Endodermal cell (in vitro differentiated cells): ENCODE measurements around the gene SNRPA. TPM values are rescaled to one million over a fixed set of nuclear protein-coding genes. Genes with fewer than 3 reads are reported as not detected.
A peak's percentile ranks its signal among the peaks of the same experiment; 100 is the strongest.
"Not testable (repeated sequence)": the region's sequence is repeated elsewhere in the genome, so short reads cannot be mapped to it uniquely, and the experiment has no call there.

Experiments
- DNase-seq: peaks from one replicate; pipeline ENCODE4 v3.0.0-alpha.2; 2017
- H3K27ac ChIP-seq: 2 replicates; pipeline ENCODE4 v1.5.1; 2013; ENCODE audit warnings: mild to moderate bottlenecking, low read depth, low read length, moderate library complexity
- H3K27me3 ChIP-seq: 2 replicates; pipeline ENCODE4 v1.6.1; 2013; ENCODE audit warnings: mild to moderate bottlenecking, low read length, moderate library complexity; ENCODE audit not compliant: insufficient read depth, control insufficient read depth, poor library complexity, severe bottlenecking
- H3K36me3 ChIP-seq: 2 replicates; pipeline ENCODE4 v1.7.0; 2013; ENCODE audit warnings: mild to moderate bottlenecking, low read length, moderate library complexity; ENCODE audit not compliant: control insufficient read depth, insufficient read depth
- H3K4me1 ChIP-seq: one replicate; pipeline ENCODE4 v1.7.0; 2013; ENCODE audit warnings: low read length; ENCODE audit not compliant: control insufficient read depth, insufficient read depth
- H3K4me3 ChIP-seq: 2 replicates; pipeline ENCODE4 v1.5.1; 2013; ENCODE audit warnings: mild to moderate bottlenecking, low read length, moderate library complexity
- H3K9ac ChIP-seq: 2 replicates; pipeline ENCODE4 v1.6.1; 2013; ENCODE audit warnings: mild to moderate bottlenecking, low read length, moderate library complexity; ENCODE audit not compliant: poor library complexity, severe bottlenecking; ENCODE audit errors: extremely low read depth
- H3K9me3 ChIP-seq: 2 replicates; pipeline ENCODE4 v1.6.1; 2013; ENCODE audit warnings: mild to moderate bottlenecking, low read length, moderate library complexity; ENCODE audit not compliant: control insufficient read depth
- H3K27ac Mint-ChIP-seq: 2 replicates; pipeline ENCODE4 v1.8.0; 2020; ENCODE audit warnings: mixed read lengths
- H3K27me3 Mint-ChIP-seq: 2 replicates; pipeline ENCODE4 v1.8.0; 2021; ENCODE audit warnings: mild to moderate bottlenecking, mixed read lengths; ENCODE audit not compliant: insufficient read depth
- H3K36me3 Mint-ChIP-seq: 2 replicates; pipeline ENCODE4 v1.8.0; 2020; ENCODE audit warnings: low read depth, mixed read lengths
- H3K4me1 Mint-ChIP-seq: 2 replicates; pipeline ENCODE4 v1.8.0; 2020; ENCODE audit warnings: mixed read lengths
- H3K4me3 Mint-ChIP-seq: 2 replicates; pipeline ENCODE4 v1.8.0; 2020; ENCODE audit warnings: mild to moderate bottlenecking, moderate library complexity, mixed read lengths
- H3K9me3 Mint-ChIP-seq: 2 replicates; pipeline ENCODE4 v1.8.0; 2020; ENCODE audit warnings: mild to moderate bottlenecking, mixed read lengths
- WGBS, 2 experiments: methylation state at CpG; one replicate each; pipeline versions ENCODE4 v1.1.5 to v1.1.7; 2013; ENCODE audit warnings: missing lambda C conversion rate in 2 of 2, mixed read lengths in 1 of 2; ENCODE audit not compliant: insufficient coverage in 1 of 2, insufficient read length in 1 of 2; 5-methylcytosine and 5-hydroxymethylcytosine counted together
- total RNA-seq, 2 donors: library from RNA; stranded (reverse); fragmentation: NEBNext Ultra II Directional in 1 of 2; extraction: Animal tissue kit (Norgen Biotek cat#: 25700) in 1 of 2; gene quantifications; 2 replicates in 1 of 2; 3 replicates in 1 of 2; pipeline ENCODE4 v1.2.1, GENCODE V29; 2021
- TF ChIP-seq, protein P1 (sequence below): fragments of 200-600 bp; sonication (generic); conservative IDR thresholded peaks from 2 replicates; pipeline ENCODE4 v1.5.0; 2021; ENCODE audit warnings: antibody characterized with exemption, mild to moderate bottlenecking

SNRPA gene
- total RNA-seq, 2 donors from 2014 or later, result 160 to 199 TPM

DNA sequence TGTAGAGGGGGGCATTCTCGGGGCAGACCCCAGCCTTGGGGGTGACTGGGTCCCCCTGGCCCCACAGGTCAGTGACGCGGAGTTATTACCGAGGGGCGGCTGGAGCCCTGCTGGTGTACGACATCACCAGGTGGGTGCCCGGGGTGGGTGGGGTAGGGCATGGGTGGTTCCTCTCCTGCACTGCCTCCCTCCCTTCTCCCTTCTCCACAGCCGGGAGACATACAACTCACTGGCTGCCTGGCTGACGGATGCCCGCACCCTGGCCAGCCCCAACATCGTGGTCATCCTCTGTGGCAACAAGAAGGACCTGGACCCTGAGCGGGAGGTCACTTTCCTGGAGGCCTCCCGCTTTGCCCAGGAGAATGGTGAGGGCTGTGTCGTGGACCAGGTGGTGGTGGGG is 32.7 kb downstream of the SNRPA start:
- Mint-ChIP-seq H3K27me3 (no peaks in the 10 kb centered on the region), H3K27ac (no peak overlapping the region), H3K4me1 (peaks cover 6% of the 10 kb centered on the region), H3K4me3 (no peak overlapping the region), H3K9me3 (no peaks in the 10 kb centered on the region), H3K36me3 (peaks cover 22% of the 10 kb centered on the region)
- Histone ChIP-seq H3K9me3 (no peaks in the 10 kb centered on the region), H3K9ac (no peak overlapping the region), H3K4me1 (no peaks in the 10 kb centered on the region), H3K36me3 (no peaks in the 10 kb centered on the region), H3K27ac (no peak overlapping the region), H3K27me3 (no peaks in the 10 kb centered on the region), H3K4me3 (no peak overlapping the region)
- 98 to 100% methylated on average over 6 to 14 of the region's 14 CpGs for WGBS, 2 experiments
- TF ChIP-seq, protein P1, sequence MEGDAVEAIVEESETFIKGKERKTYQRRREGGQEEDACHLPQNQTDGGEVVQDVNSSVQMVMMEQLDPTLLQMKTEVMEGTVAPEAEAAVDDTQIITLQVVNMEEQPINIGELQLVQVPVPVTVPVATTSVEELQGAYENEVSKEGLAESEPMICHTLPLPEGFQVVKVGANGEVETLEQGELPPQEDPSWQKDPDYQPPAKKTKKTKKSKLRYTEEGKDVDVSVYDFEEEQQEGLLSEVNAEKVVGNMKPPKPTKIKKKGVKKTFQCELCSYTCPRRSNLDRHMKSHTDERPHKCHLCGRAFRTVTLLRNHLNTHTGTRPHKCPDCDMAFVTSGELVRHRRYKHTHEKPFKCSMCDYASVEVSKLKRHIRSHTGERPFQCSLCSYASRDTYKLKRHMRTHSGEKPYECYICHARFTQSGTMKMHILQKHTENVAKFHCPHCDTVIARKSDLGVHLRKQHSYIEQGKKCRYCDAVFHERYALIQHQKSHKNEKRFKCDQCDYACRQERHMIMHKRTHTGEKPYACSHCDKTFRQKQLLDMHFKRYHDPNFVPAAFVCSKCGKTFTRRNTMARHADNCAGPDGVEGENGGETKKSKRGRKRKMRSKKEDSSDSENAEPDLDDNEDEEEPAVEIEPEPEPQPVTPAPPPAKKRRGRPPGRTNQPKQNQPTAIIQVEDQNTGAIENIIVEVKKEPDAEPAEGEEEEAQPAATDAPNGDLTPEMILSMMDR, result no peak
- DNase-seq, result no peak

DNA sequence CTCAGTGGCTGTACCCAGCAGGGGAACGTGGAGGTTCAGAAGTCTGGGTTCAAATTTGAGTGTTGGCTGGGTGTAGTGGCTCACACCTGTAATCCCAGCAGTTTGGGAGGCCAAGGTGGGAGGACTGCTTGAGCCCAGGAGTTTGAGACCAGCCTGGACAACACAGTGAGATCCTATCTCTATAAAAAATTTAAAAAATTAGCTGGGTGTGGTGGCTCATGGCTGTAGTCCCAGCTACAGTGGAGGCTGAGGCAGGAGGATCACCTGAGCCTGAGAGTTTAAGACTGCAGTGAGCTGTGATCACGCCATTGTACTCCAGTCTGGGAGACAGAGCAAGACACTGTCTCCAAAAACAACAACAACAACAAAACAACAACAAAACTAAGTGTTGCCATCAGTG is 33.1 kb downstream of the SNRPA start:
- not testable (repeated sequence) for H3K4me1 Mint-ChIP-seq

DNA sequence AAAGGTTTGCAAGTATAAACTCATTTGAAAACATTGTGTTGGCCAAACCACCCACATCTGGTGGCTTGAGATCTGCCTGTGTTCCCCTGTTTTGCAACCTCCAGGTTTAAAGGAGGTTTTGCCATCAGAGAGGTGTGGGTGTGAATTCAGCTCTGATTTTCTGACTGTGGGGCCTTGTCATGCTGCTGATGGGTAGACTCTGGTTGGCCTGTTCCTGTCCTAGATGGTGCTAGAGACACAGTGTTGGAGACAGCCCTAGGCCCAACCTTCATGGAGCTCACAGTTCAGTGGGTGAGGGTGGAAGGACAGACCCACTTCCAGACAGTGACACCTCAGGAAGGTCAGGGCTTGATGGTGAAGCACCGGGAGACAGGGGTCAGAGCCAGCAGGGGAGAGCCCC is 34.5 kb downstream of the SNRPA start:
- H3K36me3 Mint-ChIP-seq, result peaks cover 27% of the 10 kb centered on the region
- peak overlapping the region; percentile 49 for H3K27ac Mint-ChIP-seq
- Histone ChIP-seq H3K9me3 (no peaks in the 10 kb centered on the region), H3K4me1 (no peaks in the 10 kb centered on the region), H3K27me3 (no peaks in the 10 kb centered on the region), H3K27ac (no peak overlapping the region), H3K9ac (no peak overlapping the region), H3K4me3 (no peak overlapping the region), H3K36me3 (no peaks in the 10 kb centered on the region)
- TF ChIP-seq, protein P1, result no peak
- WGBS, 2 experiments, result 86 to 89% methylated on average over 1 of the region's 1 CpG
- DNase-seq, result no peak
- no peaks in the 10 kb centered on the region for H3K4me1 Mint-ChIP-seq
- no peak overlapping the region for H3K4me3 Mint-ChIP-seq
- H3K9me3 Mint-ChIP-seq, result no peaks in the 10 kb centered on the region
- no peaks in the 10 kb centered on the region for H3K27me3 Mint-ChIP-seq

More for the DNA sequence above, 33.1 kb downstream of the SNRPA start:
- H3K9me3 Mint-ChIP-seq, H3K27ac Mint-ChIP-seq, H3K9ac ChIP-seq, DNase-seq, H3K27me3 ChIP-seq, H3K9me3 ChIP-seq, H3K36me3 ChIP-seq, H3K4me3 ChIP-seq, H3K27me3 Mint-ChIP-seq, H3K27ac ChIP-seq, H3K4me3 Mint-ChIP-seq, H3K4me1 ChIP-seq: not testable (repeated sequence)
- peaks cover 22% of the 10 kb centered on the region for H3K36me3 Mint-ChIP-seq
- WGBS, 2 experiments, result 91% methylated on average over 2 of the region's 2 CpGs; no CpG with 5 or more reads in 1 of the 2 experiments
